ENCODE data around the gene LIN28A.

DNA sequence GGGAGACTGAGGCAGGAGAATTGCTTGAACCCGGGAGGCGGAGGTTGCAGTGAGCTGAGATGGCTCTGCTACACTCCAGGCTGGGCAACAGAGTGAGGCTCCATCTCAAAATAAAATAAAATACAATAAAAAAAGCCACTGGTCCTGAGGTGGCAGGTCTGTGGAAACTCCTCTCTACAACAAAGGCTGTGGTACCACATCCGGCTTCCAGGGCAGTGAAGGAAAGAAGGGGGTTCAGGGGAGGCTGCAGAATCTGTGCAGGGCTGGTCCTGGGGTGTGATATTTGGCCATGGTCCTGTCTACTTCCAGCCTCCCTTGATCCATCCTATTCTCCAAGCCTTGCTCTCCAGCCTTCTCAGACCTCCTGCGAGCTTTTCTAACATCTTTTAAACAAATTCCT, 37.3 kb upstream of the LIN28A start:
- TF ChIP-seq, protein P1, sequence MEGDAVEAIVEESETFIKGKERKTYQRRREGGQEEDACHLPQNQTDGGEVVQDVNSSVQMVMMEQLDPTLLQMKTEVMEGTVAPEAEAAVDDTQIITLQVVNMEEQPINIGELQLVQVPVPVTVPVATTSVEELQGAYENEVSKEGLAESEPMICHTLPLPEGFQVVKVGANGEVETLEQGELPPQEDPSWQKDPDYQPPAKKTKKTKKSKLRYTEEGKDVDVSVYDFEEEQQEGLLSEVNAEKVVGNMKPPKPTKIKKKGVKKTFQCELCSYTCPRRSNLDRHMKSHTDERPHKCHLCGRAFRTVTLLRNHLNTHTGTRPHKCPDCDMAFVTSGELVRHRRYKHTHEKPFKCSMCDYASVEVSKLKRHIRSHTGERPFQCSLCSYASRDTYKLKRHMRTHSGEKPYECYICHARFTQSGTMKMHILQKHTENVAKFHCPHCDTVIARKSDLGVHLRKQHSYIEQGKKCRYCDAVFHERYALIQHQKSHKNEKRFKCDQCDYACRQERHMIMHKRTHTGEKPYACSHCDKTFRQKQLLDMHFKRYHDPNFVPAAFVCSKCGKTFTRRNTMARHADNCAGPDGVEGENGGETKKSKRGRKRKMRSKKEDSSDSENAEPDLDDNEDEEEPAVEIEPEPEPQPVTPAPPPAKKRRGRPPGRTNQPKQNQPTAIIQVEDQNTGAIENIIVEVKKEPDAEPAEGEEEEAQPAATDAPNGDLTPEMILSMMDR (IDR thresholded peaks at IDR 0.05; ENCODE audit: borderline replicate concordance, extremely low read depth, low read length, poor library complexity, severe bottlenecking): no peak
- TF ChIP-seq EZH2 (IDR thresholded peaks at IDR 0.05; ENCODE audit: borderline replicate concordance, low read depth, low read length, severe bottlenecking): no peak
